Measurements from ENCODE around the gene NOXO1.

NOXO1 gene

DNA sequence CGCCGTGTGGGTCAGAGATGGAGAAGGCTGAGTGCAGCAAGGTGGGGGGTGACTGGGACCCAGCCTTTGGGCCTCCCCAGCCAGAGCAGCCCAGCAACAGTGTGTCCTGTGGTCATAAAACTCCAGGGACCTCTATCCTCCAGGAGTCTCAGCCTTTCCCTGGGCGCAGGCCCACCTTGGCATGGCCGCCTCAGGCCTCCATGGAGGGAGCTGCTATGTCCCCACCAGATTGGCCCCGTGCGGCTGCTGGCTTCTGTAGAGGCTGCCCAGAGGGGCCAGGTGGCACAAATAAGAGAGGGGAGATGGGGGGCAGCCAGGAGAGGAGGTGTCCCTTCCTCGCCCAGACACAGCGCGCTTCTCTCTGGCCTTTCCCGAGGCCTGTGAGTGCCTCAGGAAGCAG is 5.9 kb upstream of the NOXO1 start:
- no peak overlapping the region for H2BK120ac ChIP-seq (ENCODE audit: insufficient read depth, low read length, poor library complexity)
- H4K12ac ChIP-seq (ENCODE audit: low read depth, low read length), result no peak overlapping the region
- no peak overlapping the region for H3K23ac ChIP-seq (ENCODE audit: low read length)
- peaks cover 36% of the 10 kb centered on the region for H3K27me3 ChIP-seq (ENCODE audit: insufficient read depth, low read length)
- DNase-seq, result no peak
- no peak overlapping the region for H3K18ac ChIP-seq (ENCODE audit: low read length)
- no peak overlapping the region for H2BK12ac ChIP-seq (ENCODE audit: low read length)
- H3K9me3 ChIP-seq (ENCODE audit: insufficient read depth, low read depth, low read length), result peaks cover 12% of the 10 kb centered on the region
- H3K4ac ChIP-seq (ENCODE audit: low read depth, low read length), result no peak overlapping the region
- peaks cover 20% of the 10 kb centered on the region in 2 experiments for H3K36me3 ChIP-seq (ENCODE audit: control insufficient read depth in 1 of 2, insufficient read depth in 2 of 2, low read length in 2 of 2)
- H3K9ac ChIP-seq (ENCODE audit: low read length), result no peak overlapping the region
- no peak overlapping the region for H3K4me3 ChIP-seq (ENCODE audit: low read depth, low read length)
- no peak overlapping the region for H3K27ac ChIP-seq (ENCODE audit: low read depth, low read length)
- H3K79me1 ChIP-seq (ENCODE audit: low read length), result peaks cover 11% of the 10 kb centered on the region
- H3K14ac ChIP-seq (ENCODE audit: low read length), result no peak overlapping the region
- H2AFZ ChIP-seq (ENCODE audit: insufficient read depth, low read length, poor library complexity), result no peak overlapping the region
- no CpG with 5 or more reads among the region's 10 CpGs for WGBS (ENCODE audit: extremely low coverage, insufficient coverage, insufficient read length)
- peaks cover 2% of the 10 kb centered on the region for H3K79me2 ChIP-seq (ENCODE audit: control insufficient read depth, insufficient read depth, low read length, poor library complexity)
- peaks cover 17 to 29% of the 10 kb centered on the region in 2 experiments for H3K4me1 ChIP-seq (ENCODE audit: control insufficient read depth in 1 of 2, insufficient read depth in 2 of 2, low read length in 2 of 2)
- no peak overlapping the region for H3K4me2 ChIP-seq (ENCODE audit: low read length)
- no peak overlapping the region for H4K8ac ChIP-seq (ENCODE audit: low read depth, low read length)
- H4K91ac ChIP-seq (ENCODE audit: low read depth, low read length), result no peak overlapping the region
- H2AK5ac ChIP-seq (ENCODE audit: low read length), result no peak overlapping the region
- H2BK5ac ChIP-seq (ENCODE audit: low read depth, low read length, poor library complexity), result no peak overlapping the region

- H3K79me2 ChIP-seq (ENCODE audit: control insufficient read depth, insufficient read depth, low read length, poor library complexity), result peaks cover 2% of the 10 kb centered on the region
- H3K23ac ChIP-seq (ENCODE audit: low read length), result no peak overlapping the region
- H4K8ac ChIP-seq (ENCODE audit: low read depth, low read length), result no peak overlapping the region
- H2AK5ac ChIP-seq (ENCODE audit: low read length), result no peak overlapping the region
- no peak overlapping the region for H3K14ac ChIP-seq (ENCODE audit: low read length)
- H3K4me3 ChIP-seq (ENCODE audit: low read depth, low read length), result no peak overlapping the region
- H3K4me1 ChIP-seq (ENCODE audit: control insufficient read depth in 1 of 2, insufficient read depth in 2 of 2, low read length in 2 of 2), result peaks cover 11 to 19% of the 10 kb centered on the region in 2 experiments
- H3K9ac ChIP-seq (ENCODE audit: low read length), result no peak overlapping the region
- peaks cover 20% of the 10 kb centered on the region in 2 experiments for H3K36me3 ChIP-seq (ENCODE audit: control insufficient read depth in 1 of 2, insufficient read depth in 2 of 2, low read length in 2 of 2)
- no peak overlapping the region for H2BK120ac ChIP-seq (ENCODE audit: insufficient read depth, low read length, poor library complexity)
- no peak overlapping the region for H4K12ac ChIP-seq (ENCODE audit: low read depth, low read length)
- peaks cover 8% of the 10 kb centered on the region for H3K79me1 ChIP-seq (ENCODE audit: low read length)
- H3K9me3 ChIP-seq (ENCODE audit: insufficient read depth, low read depth, low read length), result peaks cover 3% of the 10 kb centered on the region
- peak overlapping the region; percentile 98 for H3K4me2 ChIP-seq (ENCODE audit: low read length)
- peak overlapping the region; percentile 15 for H3K4ac ChIP-seq (ENCODE audit: low read depth, low read length)
- WGBS (ENCODE audit: extremely low coverage, insufficient coverage, insufficient read length), result no CpG with 5 or more reads among the region's 14 CpGs
- peaks cover 38% of the 10 kb centered on the region for H3K27me3 ChIP-seq (ENCODE audit: insufficient read depth, low read length)
- no peak overlapping the region for H2AFZ ChIP-seq (ENCODE audit: insufficient read depth, low read length, poor library complexity)
- H2BK5ac ChIP-seq (ENCODE audit: low read depth, low read length, poor library complexity), result no peak overlapping the region
- H3K18ac ChIP-seq (ENCODE audit: low read length), result peak overlapping the region; percentile 13
- H3K27ac ChIP-seq (ENCODE audit: low read depth, low read length), result no peak overlapping the region
- no peak overlapping the region for H2BK12ac ChIP-seq (ENCODE audit: low read length)
- no peak for DNase-seq
- H4K91ac ChIP-seq (ENCODE audit: low read depth, low read length), result no peak overlapping the region
Measured at GRCh38 chr16:1985466-1986150, 4.3 kb upstream of the NOXO1 start.

- no peak for DNase-seq
- H3K4me3 ChIP-seq (ENCODE audit: low read depth, low read length), result peak overlapping the region; percentile 89
- H3K14ac ChIP-seq (ENCODE audit: low read length), result peak overlapping the region; percentile 96
- H3K36me3 ChIP-seq (ENCODE audit: control insufficient read depth in 1 of 2, insufficient read depth in 2 of 2, low read length in 2 of 2), result peaks cover 20% of the 10 kb centered on the region in 2 experiments
- H3K79me1 ChIP-seq (ENCODE audit: low read length), result peaks cover 6% of the 10 kb centered on the region
- H2BK12ac ChIP-seq (ENCODE audit: low read length), result no peak overlapping the region
- peak overlapping the region; percentile 66 for H3K4ac ChIP-seq (ENCODE audit: low read depth, low read length)
- H3K23ac ChIP-seq (ENCODE audit: low read length), result no peak overlapping the region
- peaks cover 10 to 18% of the 10 kb centered on the region in 2 experiments for H3K4me1 ChIP-seq (ENCODE audit: control insufficient read depth in 1 of 2, insufficient read depth in 2 of 2, low read length in 2 of 2)
- WGBS (ENCODE audit: extremely low coverage, insufficient coverage, insufficient read length), result no CpG with 5 or more reads among the region's 58 CpGs
- H4K12ac ChIP-seq (ENCODE audit: low read depth, low read length), result peak overlapping the region; percentile 76
- peak overlapping the region; percentile 44 for H2BK120ac ChIP-seq (ENCODE audit: insufficient read depth, low read length, poor library complexity)
- H2BK5ac ChIP-seq (ENCODE audit: low read depth, low read length, poor library complexity), result no peak overlapping the region
- peak overlapping the region; percentile 69 for H2AFZ ChIP-seq (ENCODE audit: insufficient read depth, low read length, poor library complexity)
- peak overlapping the region; percentile 97 for H4K8ac ChIP-seq (ENCODE audit: low read depth, low read length)
- peaks cover 2% of the 10 kb centered on the region for H3K79me2 ChIP-seq (ENCODE audit: control insufficient read depth, insufficient read depth, low read length, poor library complexity)
- peak overlapping the region; percentile 82 for H4K91ac ChIP-seq (ENCODE audit: low read depth, low read length)
- H3K27ac ChIP-seq (ENCODE audit: low read depth, low read length), result peak overlapping the region; percentile 22
- peaks cover 42% of the 10 kb centered on the region for H3K27me3 ChIP-seq (ENCODE audit: insufficient read depth, low read length)
- H3K9me3 ChIP-seq (ENCODE audit: insufficient read depth, low read depth, low read length), result peaks cover 8% of the 10 kb centered on the region
- H2AK5ac ChIP-seq (ENCODE audit: low read length), result peak overlapping the region; percentile 41
- peak overlapping the region; percentile 75 for H3K18ac ChIP-seq (ENCODE audit: low read length)
- H3K4me2 ChIP-seq (ENCODE audit: low read length), result peak overlapping the region; percentile 98
- peak overlapping the region; percentile 82 for H3K9ac ChIP-seq (ENCODE audit: low read length)
Measured at GRCh38 chr16:1984347-1985225, 3.3 kb upstream of the NOXO1 start.

- Histone ChIP-seq H4K12ac (ENCODE audit: low read depth, low read length) (peak within 1 kb of the TSS; percentile 76), H3K27ac (ENCODE audit: low read depth, low read length) (peak within 1 kb of the TSS; percentile 22), H2BK12ac (ENCODE audit: low read length) (no peak within 1 kb of the TSS), H3K36me3 (ENCODE audit: control insufficient read depth in 1 of 2, insufficient read depth in 2 of 2, low read length in 2 of 2) (peaks cover 20% of the 10 kb centered on the region in 2 experiments), H2AFZ (ENCODE audit: insufficient read depth, low read length, poor library complexity) (peak within 1 kb of the TSS; percentile 69), H4K91ac (ENCODE audit: low read depth, low read length) (peak within 1 kb of the TSS; percentile 82), H3K4me3 (ENCODE audit: low read depth, low read length) (peak within 1 kb of the TSS; percentile 89), H4K8ac (ENCODE audit: low read depth, low read length) (peak within 1 kb of the TSS; percentile 97), H3K4ac (ENCODE audit: low read depth, low read length) (peak within 1 kb of the TSS; percentile 66), H3K79me1 (ENCODE audit: low read length) (peaks cover 8% of the 10 kb centered on the region), H2BK5ac (ENCODE audit: low read depth, low read length, poor library complexity) (no peak within 1 kb of the TSS), H3K4me2 (ENCODE audit: low read length) (peak within 1 kb of the TSS; percentile 98), H3K18ac (ENCODE audit: low read length) (peak within 1 kb of the TSS; percentile 75), H2BK120ac (ENCODE audit: insufficient read depth, low read length, poor library complexity) (peak within 1 kb of the TSS; percentile 44), H3K9me3 (ENCODE audit: insufficient read depth, low read depth, low read length) (peaks cover 8% of the 10 kb centered on the region), H2AK5ac (ENCODE audit: low read length) (peak within 1 kb of the TSS; percentile 41), H3K14ac (ENCODE audit: low read length) (peak within 1 kb of the TSS; percentile 96), H3K4me1 (ENCODE audit: control insufficient read depth in 1 of 2, insufficient read depth in 2 of 2, low read length in 2 of 2) (peaks cover 16 to 24% of the 10 kb centered on the region in 2 experiments), H3K23ac (ENCODE audit: low read length) (no peak within 1 kb of the TSS), H3K9ac (ENCODE audit: low read length) (peak within 1 kb of the TSS; percentile 82), H3K27me3 (ENCODE audit: insufficient read depth, low read length) (peaks cover 39% of the 10 kb centered on the region), H3K79me2 (ENCODE audit: control insufficient read depth, insufficient read depth, low read length, poor library complexity) (peaks cover 2% of the 10 kb centered on the region)
- WGBS (ENCODE audit: extremely low coverage, insufficient coverage, insufficient read length), result no CpG with 5 or more reads among the region's 109 CpGs
- peak; percentile 93 to 96 for DNase-seq
Measured at GRCh38 chr16:1983544-1984346, 2.5 kb upstream of the NOXO1 start, which contains the start of gene GFER. TSS of gene GFER (plus strand) at chr16:1984193. CDS start at chr16:1984219, 26 bp downstream.

Measured in trophoblast cell (in vitro differentiated cells and primary cell).